ENCODE data around the gene HOXA5. TPM values are rescaled to one million over a fixed set of nuclear protein-coding genes. Genes with fewer than 3 reads are reported as not detected.

HOXA5 gene
- total RNA-seq, result not detected in 2 replicates

GRCh38 chr7:27143023-27143949, at the start of gene HOXA5:
HOXA5 (minus strand) TSS chr7:27143681; CDS start chr7:27143607, 74 bp downstream.

DNA sequence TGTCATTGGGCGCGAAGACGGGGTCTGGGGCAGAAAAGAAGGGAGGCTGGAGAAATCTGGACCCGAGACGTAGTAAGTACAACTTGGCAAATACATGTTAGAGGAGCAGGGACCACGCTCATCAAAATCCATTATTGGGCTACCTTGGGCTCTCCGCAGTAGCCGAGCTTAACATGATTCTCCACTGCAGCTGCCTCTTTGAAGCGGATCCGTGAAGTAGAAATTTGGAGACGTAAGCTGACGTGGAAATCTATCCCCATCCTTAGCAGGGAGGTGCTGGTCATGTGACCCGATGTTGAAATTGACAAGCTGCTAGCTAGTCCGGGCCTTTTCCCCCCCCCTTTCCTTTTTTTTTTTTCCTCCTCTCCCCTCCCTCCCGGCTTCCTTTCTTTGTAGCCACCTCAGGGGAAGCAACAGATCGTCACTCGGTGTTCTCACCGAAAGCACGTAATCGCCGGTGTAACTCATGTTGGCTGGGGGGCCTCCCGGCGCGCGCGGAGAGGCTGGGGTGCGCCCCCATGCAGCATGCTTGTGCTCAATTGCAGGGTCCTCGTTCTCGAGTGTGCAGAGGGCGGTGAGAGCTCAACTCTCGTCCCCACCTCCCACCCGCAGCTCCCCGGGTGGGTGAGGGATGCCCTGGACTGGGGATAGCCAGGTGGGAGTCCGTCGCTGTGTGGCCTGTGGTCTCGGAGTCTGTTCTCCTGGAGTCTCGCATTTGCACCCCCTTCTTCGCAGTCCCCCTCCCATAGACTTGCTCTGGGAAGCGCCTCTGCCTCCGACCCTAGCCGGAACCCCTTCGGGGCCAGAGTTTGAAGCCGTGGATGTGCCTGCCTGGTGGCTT, 41.8 kb upstream of the HOXA5 start, which contains the start of gene HOXA11:
Gene HOXA11, minus strand, starts transcription at position 220 of the 841 bp plus-strand sequence. Its CDS starts 88 bp downstream, at position 132.

DNA sequence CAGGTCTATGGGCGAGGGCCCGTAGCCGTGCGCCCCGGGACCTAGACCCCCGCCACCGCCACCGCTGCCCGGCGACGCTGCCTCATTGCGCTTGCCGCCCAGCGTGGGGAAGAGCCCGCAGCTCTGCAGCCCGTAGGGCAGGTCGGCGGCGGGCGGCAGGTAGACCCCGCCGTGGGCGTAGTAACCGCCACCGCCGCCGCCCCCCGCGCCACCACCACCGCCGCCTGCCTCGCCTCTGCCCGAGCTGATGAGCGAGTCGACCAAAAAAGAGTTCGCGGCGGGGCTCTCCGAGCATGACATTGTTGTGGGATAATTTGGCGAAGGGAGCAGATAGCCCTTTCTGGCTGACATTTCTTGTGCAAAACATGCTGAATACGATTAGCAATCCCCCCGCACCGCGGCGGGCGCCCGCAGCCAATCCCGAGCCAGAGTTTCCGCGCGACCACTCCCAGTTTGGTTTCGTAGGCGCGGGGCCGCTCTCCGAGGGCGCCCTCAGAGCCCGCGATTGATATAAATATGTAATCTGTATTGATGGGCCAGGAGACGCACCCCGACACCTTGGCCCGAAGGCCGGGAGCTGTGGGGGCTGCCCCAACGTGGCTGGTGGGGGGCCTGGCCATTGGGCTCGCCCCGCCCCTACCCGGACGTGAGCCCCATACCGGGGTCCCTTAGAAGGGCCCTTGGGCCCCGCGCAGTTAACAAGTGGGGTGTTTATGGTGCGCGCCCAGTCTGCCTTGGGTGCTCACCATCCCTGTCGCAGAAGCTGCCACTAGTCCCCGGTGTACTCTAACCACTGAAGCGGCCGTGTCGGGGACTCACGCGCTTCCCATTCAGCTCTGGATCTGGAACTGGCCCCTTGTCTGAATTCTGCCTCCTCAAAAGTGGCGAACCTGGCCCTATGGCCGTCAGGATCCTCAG, 30.7 kb upstream of the HOXA5 start, which contains the start of gene HOXA10:
Gene HOXA10, minus strand, starts transcription at position 365 of the 918 bp plus-strand sequence. Its CDS starts 14 bp downstream, at position 351.

GRCh38 chr7:27165089-27165995, 21.9 kb upstream of the HOXA5 start, which contains the start of gene HOXA9:
HOXA9 (minus strand) TSS chr7:27165537; CDS start chr7:27165457, 80 bp downstream.

DNA sequence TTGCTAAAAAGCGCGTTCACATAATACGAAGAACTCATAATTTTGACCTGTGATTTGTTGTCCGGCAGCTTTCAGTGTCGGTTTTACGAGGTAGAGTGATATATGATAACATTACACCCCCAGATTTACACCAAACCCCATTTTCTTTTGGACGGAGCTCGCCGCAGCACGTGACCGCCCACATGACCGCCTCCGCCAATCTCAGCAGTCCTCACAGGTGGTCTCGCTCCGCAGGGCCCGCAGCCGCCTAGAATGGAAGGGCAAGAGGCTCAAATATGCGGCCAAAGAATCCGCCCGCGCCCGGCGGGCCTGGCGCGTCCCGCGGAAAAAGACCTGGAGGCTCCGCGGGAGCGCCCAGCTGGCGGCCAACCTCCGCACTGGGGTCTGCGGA, 13.0 kb upstream of the HOXA5 start, which contains the start of gene HOXA7:
Gene HOXA7, minus strand, starts transcription at position 168 of the 391 bp plus-strand sequence. Its CDS starts 130 bp downstream, at position 38.

GRCh38 chr7:27151931-27152815, 8.7 kb upstream of the HOXA5 start, which contains the start of gene HOXA3:
HOXA3 (minus strand) TSS chr7:27152583; CDS start chr7:27110640, 41,943 bp downstream.

DNA sequence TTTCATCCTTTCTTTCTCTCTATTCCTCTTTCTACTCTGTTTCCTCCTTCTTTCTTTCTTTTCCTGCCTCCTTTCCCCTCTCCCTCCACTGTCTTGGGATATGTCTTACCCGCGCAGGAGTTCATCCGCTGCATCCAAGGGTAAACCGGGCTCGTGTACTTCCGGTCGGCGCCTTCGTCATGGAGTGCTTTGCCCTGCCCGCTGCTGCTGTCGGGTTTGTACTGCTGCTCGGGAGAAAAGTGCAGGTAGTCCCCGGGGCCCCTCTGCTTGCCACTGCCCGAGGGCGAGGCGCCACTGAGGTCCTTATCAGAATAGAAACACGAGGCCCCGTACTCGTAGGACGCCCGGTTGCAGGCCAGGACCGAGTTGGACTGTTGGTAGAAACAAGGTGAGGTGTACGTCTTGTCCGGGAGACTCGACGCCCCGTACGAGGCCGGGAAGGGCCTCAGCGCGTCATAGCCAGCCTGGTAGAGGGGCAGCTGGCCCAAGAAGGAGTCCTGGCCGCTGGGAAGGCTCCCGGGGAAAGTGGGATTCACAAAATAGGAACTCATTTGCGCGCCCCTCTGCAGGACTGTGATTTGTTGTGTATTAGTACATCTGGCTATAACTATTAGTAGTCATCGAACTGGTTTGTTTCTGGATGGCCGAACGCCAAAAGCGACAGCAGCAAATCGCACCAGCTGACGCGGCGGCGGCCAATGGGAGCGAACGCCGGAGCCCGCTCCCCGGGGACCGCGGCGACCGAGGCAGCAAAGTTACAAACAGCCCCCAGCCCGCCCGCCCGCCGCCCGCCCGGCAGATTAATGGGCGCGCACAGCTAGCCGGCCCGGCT, 3.9 kb upstream of the HOXA5 start, which contains the start of gene HOXA6:
Gene HOXA6, minus strand, starts transcription at position 576 of the 832 bp plus-strand sequence. Its CDS starts 25 bp downstream, at position 551.

GRCh38 chr7:27130540-27131389, 12.7 kb downstream of the HOXA5 start, which contains the start of gene HOXA4:
HOXA4 (minus strand) TSS chr7:27130757; CDS start chr7:27130733, 24 bp downstream.

DNA sequence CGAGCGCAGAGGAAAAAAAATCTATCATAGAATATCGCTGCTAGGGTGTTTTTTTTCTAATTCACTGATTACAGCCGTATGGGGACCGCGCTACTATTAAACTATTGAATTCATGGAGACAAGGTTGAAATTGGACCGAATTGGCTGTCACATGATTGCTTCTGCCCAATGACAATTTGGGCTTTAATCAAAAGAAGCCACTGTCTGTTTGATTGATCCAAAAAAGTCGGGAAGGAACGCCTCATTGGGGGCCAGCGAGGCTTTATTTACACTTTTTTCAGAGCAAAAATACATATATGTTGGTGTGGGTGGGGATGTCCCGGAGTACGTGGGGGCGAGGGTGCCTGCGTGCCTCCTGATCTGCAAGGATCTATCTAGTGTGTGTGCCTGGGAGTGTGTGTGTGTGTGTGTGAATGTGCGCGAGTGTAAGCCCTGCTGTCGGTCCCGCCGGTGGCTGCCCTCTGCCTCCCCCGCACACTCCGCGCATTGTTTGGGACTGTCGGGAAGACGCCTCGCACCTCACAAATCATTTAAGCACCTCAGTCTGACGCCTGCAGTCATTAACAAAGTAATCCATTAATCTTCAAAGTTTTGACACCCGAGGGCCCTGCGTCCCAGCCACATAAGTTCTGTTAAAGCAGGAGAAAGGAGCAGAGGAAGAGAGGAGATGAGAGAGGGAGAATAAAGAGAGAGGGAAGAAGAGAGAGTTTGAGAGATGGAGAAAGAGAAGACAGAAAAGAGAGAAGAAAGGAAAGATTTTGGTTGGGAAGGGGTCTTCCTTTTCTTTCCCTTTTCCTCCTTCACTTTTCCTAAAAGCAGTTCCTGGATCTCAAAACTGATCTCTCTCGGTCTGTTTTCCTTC, 40.7 kb downstream of the HOXA5 start, which contains the start of gene HOXA2:
Gene HOXA2, minus strand, starts transcription at position 103 of the 862 bp plus-strand sequence. CDS start 183 bp downstream, outside the sequence.

GRCh38 chr7:27095897-27096767, 47.3 kb downstream of the HOXA5 start, which contains the start of gene HOXA1:
HOXA1 (minus strand) TSS chr7:27096000; CDS start chr7:27095912, 88 bp downstream.

Other genes starting within 250 kb of the HOXA5 start
- gene HOXA1, start 47.7 kb downstream of the HOXA5 start, total RNA-seq, result 0.28 TPM in 1 of 2 replicates, not detected in the other
- not detected in 2 replicates for gene HOXA2, start 41.0 kb downstream of the HOXA5 start, total RNA-seq
- not detected in 2 replicates for gene HOXA4, start 12.9 kb downstream of the HOXA5 start, total RNA-seq
- gene HOXA6, start 4.1 kb upstream of the HOXA5 start, total RNA-seq, result not detected in 2 replicates
- not detected in 2 replicates for gene HOXA3, start 8.9 kb upstream of the HOXA5 start, total RNA-seq
- gene HOXA7, start 13.0 kb upstream of the HOXA5 start, total RNA-seq, result not detected in 2 replicates
- gene HOXA9, start 21.9 kb upstream of the HOXA5 start, total RNA-seq, result 0.21 TPM in 1 of 2 replicates, not detected in the other
- gene HOXA10, start 30.6 kb upstream of the HOXA5 start, total RNA-seq, result not detected in 2 replicates
- gene HOXA11, start 41.6 kb upstream of the HOXA5 start, total RNA-seq, result not detected in 2 replicates
- gene HOXA13, start 56.4 kb upstream of the HOXA5 start, total RNA-seq, result not detected in 2 replicates
- not detected in 2 replicates for gene EVX1, start 99.1 kb upstream of the HOXA5 start, total RNA-seq